Medulla oblongata (tissue), 1 donor: Measurements from ENCODE around the gene CBX8.

Experiments used
- DNase-seq: peaks from one replicate; pipeline ENCODE4 v3.0.0-alpha.2; 2015; ENCODE audit errors: extremely low spot score

CBX8 gene

GRCh38 chr17:79804856-79805696, 8.2 kb upstream of the CBX8 start:
- DNase-seq = no peak

DNA sequence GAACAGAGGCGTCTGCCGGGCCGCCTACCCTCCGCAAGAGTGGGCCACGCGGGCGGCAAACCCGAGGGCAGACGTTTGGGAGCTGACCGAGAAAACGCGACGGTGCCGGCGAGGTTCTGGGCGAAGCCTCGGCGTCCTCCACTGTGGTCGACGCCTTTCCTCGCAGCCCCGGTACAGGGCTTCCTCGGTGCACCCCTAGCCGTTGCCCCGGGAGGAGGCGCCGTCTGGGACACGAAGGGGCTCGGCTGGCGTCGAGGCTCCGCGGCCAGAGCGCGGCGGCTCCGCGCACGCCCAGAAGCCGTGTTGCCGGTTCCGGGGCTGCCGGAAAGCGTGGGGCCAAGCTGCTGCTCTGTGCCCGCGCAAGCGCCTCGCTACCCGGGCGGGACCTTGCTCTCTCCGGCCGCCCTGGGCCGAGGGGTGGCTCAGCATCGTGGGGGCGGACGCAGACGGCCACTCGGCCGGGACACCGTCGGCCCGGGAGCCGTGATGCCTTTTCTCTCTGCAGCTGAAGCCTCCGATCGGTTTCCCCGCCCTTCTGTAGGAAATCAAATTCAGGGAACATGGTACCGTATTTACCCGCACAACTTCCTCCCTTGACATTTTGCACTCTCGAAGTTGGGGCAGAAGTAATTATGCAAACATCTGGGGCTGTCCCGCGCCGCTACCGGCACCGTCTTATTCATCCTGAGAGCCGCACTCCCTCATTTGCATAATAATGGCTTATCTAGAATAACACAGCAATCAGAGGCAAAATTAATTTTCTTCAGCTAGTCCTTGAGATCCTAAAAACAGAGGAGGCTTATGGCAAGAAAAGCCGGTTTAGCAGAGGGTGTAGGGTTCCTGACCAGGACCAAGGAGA, 7.3 kb upstream of the CBX8 start:
- DNase-seq = no peak

DNA sequence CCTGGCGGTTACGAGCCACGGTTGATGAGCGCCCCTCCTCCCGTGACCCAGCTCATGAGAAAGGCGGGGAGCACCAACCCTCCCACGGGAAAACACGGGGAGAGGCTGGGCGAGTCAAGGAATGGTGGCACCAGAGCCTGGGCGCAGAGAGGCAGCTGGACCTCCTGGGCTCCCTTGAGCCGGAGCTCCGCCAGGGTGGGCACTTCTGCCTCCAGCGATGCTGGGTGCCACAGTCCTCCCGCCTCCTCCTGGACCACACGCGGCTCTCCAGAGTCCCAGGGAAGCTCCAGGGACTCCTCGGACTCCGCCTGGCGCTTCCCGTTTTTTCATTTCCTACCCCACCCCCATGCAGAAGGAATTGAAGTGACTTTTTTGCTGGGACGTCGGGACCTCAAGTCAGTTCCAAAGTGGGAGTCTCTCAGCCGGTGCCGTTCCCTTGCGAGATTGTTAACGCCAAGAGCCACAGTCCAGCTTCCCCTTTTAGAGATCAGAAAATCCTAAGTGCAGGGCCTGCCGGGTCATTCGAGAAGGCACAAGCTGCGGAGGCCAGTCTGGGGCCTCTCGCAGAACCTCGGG, 6.6 kb upstream of the CBX8 start:
- no peak for DNase-seq

- DNase-seq = no peak
Observed at GRCh38 chr17:79802736-79803420, 6.0 kb upstream of the CBX8 start.

DNA sequence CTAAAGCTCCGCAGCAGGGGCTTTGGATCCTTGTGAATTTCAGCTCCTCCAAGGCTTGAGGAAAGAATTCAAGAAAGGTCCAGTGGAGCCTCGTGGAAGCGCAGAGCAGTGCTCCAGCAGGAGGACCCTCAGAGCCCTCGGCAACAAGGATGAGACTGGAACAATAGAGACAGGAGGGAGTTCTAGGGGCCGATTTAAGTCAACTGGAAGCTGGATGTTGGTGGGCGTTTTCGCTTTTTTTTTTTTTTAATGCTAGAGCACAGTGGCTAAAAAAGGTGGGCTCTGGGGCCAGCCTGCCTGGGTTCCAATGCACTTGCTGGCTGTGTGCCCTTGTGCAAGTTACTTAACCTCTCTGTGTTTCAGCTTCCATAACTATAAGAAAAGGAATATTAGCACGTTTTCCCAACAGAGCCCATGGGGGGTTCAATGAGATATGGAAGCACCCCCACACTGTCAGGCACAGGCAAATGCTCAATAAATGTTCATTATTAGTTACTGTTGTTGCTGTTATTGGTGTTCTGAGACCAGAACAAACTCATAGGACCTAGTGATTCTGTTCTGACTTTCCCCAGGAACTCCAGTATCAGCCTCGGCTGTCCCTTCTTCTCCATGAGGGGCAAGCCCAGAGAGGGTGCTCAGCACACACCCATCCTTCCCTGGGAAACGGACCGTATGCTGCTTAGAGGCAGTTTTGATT, 5.3 kb upstream of the CBX8 start:
- DNase-seq = no peak

- DNase-seq = no peak
Observed at GRCh38 chr17:79801156-79802038, 4.5 kb upstream of the CBX8 start.

- no peak for DNase-seq
Observed at GRCh38 chr17:79800325-79801155, 3.7 kb upstream of the CBX8 start.

DNA sequence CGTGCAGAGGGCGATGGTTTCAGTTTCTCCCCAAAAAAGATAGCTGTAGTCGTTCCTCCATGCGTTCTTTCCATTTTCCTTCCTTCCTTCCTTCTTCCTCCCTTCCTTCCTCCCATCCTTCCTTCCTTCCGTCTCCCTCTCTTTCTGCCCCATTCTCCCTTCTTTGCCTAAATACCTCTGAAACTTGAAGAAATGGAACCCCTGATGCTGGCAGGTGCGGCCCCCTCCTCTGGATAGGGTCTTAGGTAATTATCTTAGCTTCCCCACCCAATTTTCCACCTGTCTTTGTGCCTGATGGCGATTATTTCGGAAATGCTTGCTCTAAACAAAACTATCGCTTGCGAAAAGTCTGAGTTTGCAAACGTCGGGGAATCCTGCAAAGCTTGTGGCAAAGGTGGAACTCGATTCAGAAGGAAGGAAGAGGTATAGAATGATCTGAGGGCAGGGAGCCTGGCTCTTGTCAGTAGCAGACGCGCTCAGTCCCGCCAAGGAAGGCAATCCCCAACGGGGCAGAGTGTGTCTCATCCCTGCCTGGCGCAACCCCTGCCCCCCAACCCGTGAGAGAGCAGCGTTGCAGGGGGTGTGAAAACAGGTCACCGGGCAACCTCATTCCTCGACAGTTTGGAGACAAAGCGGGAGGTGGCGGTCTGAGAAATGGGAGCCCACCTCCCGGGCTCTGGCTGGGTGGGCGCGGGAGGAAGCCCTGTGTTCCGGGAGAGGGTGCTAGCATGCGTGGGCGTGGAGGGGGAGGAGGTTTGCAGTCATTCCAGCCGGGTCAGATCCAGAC, 2.9 kb upstream of the CBX8 start:
- DNase-seq = no peak

DNA sequence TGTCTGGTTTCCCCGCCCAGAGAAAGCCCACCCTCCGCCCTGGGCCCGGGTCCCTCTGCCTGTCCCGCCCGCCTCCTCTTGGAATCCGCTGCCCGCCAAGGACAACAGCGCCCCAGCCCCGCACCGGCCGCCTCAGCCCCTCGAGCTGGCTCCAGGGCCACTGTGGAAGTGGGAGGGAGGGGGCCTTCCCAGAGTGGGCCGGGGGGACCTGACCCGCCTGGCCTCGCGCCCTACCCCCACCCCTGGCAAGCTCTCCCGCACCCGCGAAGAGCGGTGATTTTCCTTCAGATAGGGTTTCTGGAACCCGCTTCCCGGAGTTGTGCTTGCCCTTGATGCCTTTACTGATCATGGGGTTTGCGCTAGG, 2.3 kb upstream of the CBX8 start:
- DNase-seq = no peak

GRCh38 chr17:79798299-79799173, 1.7 kb upstream of the CBX8 start:
- no peak for DNase-seq

GRCh38 chr17:79797492-79798298, 818 bp upstream of the CBX8 start:
- DNase-seq = no peak

DNA sequence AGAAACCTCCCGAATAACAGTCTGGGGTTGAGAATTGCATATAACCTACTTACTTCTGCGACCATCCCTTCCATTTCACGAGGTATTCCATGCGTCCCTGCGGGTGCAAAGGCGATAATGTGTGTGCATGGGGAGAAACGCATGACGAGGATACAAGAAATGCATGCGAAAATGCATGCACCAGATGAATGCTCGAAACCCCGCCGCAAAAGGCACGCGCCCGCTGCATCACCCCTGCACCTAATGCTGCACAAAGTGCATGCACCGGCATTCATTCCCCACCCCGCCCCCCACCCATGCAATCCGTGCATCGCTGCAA, 474 bp downstream of the CBX8 start:
- no peak for DNase-seq

DNA sequence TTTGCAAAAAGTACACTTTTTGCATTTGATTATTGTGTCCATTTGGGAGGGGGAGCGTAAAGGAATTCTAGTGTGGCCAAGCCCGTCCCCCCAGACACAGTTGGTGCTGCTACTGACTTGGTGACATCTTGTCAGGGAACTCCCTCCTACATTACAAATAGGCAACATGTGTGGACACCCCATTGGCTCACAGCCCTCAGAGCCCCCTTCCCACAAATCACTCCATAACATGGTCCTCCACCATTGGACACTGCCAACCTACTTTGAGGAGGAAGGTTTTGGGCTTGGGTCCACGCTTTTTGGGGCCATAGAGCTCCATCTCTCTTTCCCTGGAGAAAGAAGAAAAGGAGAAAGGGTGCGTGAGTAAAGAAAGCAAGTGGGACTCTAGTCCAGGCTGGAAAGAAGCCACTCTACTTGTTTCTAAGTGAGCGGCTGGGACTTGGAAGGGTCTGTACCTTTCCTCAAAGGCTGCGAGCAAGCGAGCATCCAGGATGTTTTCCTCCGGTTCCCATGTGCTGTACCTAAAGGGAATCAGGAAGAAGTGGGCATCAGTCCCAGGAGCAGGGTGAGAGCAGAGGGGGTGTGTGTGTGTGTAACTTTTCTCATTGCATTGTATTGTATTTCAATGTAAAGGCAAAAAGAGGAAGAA, 958 bp downstream of the CBX8 start:
- DNase-seq = no peak

DNA sequence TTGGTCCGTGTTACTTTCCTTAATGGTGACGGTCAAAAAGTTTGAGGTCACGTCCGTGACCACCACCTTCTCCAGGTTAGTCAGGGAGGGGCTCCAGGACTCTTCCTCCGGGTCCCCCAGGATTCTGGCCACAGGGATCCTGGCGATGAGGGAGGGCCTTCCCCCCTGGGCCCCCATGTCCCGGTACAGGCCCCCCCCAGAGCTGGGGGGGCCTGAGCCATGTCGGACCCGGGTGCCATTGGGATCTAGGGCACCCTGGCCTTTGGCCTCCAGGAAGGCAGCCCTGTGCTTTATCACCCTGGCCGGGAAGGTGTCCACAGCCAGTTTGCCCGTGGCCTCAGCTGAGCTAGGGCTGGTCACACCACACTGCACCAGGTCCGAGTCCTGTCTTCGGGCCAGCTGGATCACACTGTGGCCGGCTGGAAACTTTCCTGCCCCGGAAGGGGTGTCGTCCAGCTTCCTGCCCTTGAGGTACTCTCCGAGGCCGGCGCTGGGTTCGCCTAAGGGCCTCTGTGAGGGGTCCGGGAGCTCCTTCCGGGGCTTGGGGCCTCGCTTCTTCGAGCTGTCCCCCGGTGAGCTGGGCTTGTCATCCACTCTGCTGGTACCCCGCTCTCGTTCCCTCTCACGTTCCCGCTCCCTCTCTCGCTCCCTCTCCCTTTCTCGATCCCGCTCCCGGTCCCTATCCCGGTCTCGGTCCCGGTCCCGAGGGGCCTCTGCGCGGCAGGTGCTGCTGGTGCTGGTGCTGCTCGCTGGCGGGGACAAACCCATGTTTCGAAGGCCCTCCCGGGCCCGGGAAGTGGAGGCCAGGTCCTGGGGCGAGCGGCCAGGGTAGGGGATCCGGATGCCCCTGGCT, 2.0 kb downstream of the CBX8 start:
- DNase-seq = no peak

- no peak for DNase-seq
Observed at GRCh38 chr17:79793924-79794304, 3.0 kb downstream of the CBX8 start.
